ENCODE results near the gene OBP2A.
A peak's percentile ranks its signal among the peaks of the same experiment; 100 is the strongest.
"Not testable (repeated sequence)": the region's sequence is repeated elsewhere in the genome, so short reads cannot be mapped to it uniquely, and the experiment has no call there.

OBP2A gene

GRCh38 chr9:135513351-135513846, 32.5 kb upstream of the OBP2A start:
- no peak overlapping the region for H3K4me3 ChIP-seq (replicated peaks in 1 of 2; ENCODE audit: low read depth in 2 of 2, low read length in 2 of 2)
- DNase-seq (ENCODE audit: low read depth in 2 of 2), result peak in 1 of 2 donors; percentile 56
- no peak for TF ChIP-seq CTCF (IDR thresholded peaks at IDR 0.05; ENCODE audit: low read depth, low read length)

- not testable (repeated sequence) for DNase-seq (ENCODE audit: low read depth in 2 of 2); H3K4me3 ChIP-seq (replicated peaks in 1 of 2; ENCODE audit: low read depth in 2 of 2, low read length in 2 of 2)
Measured at GRCh38 chr9:135513906-135514305, 32.0 kb upstream of the OBP2A start.

- DNase-seq (ENCODE audit: low read depth in 2 of 2), result no peak
- H3K4me3 ChIP-seq (replicated peaks in 1 of 2; ENCODE audit: low read depth in 2 of 2, low read length in 2 of 2), result no peak overlapping the region
- TF ChIP-seq CTCF (IDR thresholded peaks at IDR 0.05; ENCODE audit: low read depth, low read length), result no peak
Measured at GRCh38 chr9:135514342-135515082, 31.4 kb upstream of the OBP2A start.

GRCh38 chr9:135515083-135515951, 30.6 kb upstream of the OBP2A start:
- no peak for TF ChIP-seq CTCF (IDR thresholded peaks at IDR 0.05; ENCODE audit: low read depth, low read length)

GRCh38 chr9:135516132-135516860, 29.6 kb upstream of the OBP2A start:
- peak in 1 of 2 donors; percentile 34 for DNase-seq (ENCODE audit: low read depth in 2 of 2)
- H3K4me3 ChIP-seq (replicated peaks in 1 of 2; ENCODE audit: low read depth in 2 of 2, low read length in 2 of 2), result no peak overlapping the region
- TF ChIP-seq CTCF (IDR thresholded peaks at IDR 0.05; ENCODE audit: low read depth, low read length), result no peak

More at GRCh38 chr9:135515083-135515951, 30.6 kb upstream of the OBP2A start:
- H3K4me3 ChIP-seq (replicated peaks in 1 of 2; ENCODE audit: low read depth in 2 of 2, low read length in 2 of 2), result no peak overlapping the region
- DNase-seq (ENCODE audit: low read depth in 2 of 2), result no peak

- no peak overlapping the region for H3K4me3 ChIP-seq (replicated peaks in 1 of 2; ENCODE audit: low read depth in 2 of 2, low read length in 2 of 2)
- TF ChIP-seq CTCF (IDR thresholded peaks at IDR 0.05; ENCODE audit: low read depth, low read length), result no peak
- DNase-seq (ENCODE audit: low read depth in 2 of 2), result no peak
Measured at GRCh38 chr9:135517407-135517822, 28.5 kb upstream of the OBP2A start.

All from cardiac fibroblast (primary cell).